Subcutaneous adipose tissue (tissue), 4 donors: ENCODE results near the gene TRRAP. TPM values are rescaled to one million over a fixed set of nuclear protein-coding genes. Genes with fewer than 3 reads are reported as not detected.

Experiments
- CTCF ChIP-seq: fragments of 450-650 bp; IDR thresholded peaks from one replicate; pipeline ENCODE4 v1.5.1; 2016; ENCODE audit warnings: low read depth, mild to moderate bottlenecking, control low read depth, antibody characterized with exemption, moderate library complexity
- total RNA-seq, 4 donors: library from RNA; depleted of rRNA; stranded (reverse); fragments of >200 nt; gene quantifications; one replicate each; pipeline ENCODE4 v1.1.0, GENCODE V29; 2016

TRRAP gene
- total RNA-seq, 4 donors from 2014 or later, result 22.7 to 30.8 (median 28.4) TPM

- no peak for TF ChIP-seq CTCF
Observed at GRCh38 chr7:98869027-98869596, 9.2 kb upstream of the TRRAP start.

- no peak for TF ChIP-seq CTCF
Observed at GRCh38 chr7:98869597-98870120, 8.7 kb upstream of the TRRAP start, which contains the start of gene TMEM130. Gene TMEM130, minus strand, starts transcription at chr7:98870014. Its CDS starts 153 bp downstream, at chr7:98869861.

DNA sequence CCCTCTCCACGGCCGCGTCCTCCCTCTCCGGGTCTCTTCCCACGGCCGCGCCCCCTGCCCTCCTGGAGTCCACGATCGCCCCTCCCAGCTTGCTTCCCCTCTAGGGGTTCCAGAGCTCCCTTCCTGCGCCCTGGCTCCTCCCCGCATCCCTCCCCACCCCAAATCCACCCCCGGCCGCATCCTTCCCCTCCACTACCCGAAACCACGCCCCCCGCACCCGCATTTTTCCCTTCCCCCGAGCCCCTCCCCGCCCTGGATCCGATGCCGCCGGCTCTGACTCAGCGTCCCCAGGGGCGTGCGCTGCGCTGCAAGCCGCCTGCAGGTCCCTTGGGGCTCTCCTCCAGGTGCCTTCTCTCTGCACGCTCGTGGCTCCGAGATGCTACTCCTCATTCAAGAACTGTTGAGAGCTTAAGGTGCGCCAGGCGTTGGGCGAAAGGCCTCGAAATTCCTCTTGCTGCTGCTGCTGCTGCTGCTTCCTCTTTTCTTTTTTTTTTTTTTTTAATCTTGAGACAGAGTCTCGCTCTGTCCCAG, 8.1 kb upstream of the TRRAP start:
- no peak for TF ChIP-seq CTCF

- TF ChIP-seq CTCF, result no peak
Observed at GRCh38 chr7:98870807-98871491, 7.4 kb upstream of the TRRAP start.

- TF ChIP-seq CTCF, result no peak
Observed at GRCh38 chr7:98872328-98872924, 5.9 kb upstream of the TRRAP start.

- no peak for TF ChIP-seq CTCF
Observed at GRCh38 chr7:98874942-98875341, 3.4 kb upstream of the TRRAP start.

DNA sequence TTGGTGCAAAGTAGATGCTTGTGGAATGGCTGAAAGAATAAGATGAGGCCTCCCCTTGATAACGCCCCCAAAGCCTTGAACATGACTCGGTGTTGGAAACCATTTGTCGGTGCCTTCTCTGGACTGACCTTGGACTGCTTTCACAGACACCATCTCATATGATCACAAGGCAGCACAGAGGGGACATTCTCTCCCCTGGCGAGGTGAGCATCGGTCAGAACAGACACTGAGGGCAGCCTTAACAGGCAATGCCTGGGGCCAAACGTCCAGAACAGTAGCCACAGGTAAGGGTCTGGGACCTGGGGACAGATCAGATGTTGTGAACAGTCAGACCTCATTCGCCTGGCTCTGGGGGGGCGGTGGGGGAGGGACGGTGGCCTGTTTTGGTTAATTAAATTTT, 2.8 kb upstream of the TRRAP start:
- TF ChIP-seq CTCF, result no peak
